ENCODE results near the gene SELENBP1. TPM values are rescaled to one million over a fixed set of nuclear protein-coding genes. Genes with fewer than 3 reads are reported as not detected.

The SELENBP1 gene
- total and polyA plus RNA-seq, 2 of the 13 experiments (the other 11 are each of a cell fraction or from before 2014, with no cell fraction given): 27.8 to 29.0 TPM

DNA sequence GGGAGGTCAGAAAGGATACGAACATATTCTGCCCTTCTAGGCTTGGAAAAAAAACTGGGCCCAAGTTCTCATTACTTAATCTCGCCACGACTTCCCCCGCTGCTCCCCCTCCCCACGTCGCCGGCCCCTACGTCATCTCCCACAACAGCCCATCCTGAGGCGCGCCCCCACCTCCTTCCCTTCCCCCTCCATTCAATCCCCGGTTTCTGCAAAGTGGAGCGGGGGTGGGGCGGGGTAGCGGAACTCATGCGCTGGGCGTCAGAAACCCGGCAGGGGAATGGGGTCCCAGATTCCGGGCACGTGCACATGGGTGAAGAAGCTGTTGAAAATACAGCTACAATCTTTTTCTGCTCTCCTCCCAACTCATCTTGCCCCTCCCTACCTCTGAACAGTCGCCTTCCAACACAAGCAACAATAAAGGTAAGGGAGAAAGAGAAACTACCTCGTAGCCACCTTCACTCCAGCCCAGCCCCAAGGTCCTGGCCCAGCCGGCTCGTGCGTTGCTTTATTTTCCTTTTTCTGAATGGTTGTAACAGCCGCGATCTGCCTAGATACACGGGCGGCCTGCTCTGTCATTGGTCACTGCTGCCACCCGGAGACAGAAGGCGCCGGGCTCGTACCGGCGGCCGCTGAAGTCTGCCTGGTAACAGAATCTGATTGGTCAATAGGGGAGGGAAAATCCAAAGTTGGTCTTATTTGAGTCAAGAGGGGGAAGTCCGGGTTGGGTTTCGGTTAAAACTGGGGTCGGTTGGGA is 25.6 kb downstream of the SELENBP1 start, which contains the start of gene RFX5 (continued):
- no peak for TF ChIP-seq HOXA5 (CRISPR knock-in tag; IDR thresholded peaks at IDR 0.05)
- peak; percentile 95 for TF ChIP-seq HNRNPL (IDR thresholded peaks at IDR 0.05; ENCODE audit: low read depth, low read length)
- TF ChIP-seq, protein P1, sequence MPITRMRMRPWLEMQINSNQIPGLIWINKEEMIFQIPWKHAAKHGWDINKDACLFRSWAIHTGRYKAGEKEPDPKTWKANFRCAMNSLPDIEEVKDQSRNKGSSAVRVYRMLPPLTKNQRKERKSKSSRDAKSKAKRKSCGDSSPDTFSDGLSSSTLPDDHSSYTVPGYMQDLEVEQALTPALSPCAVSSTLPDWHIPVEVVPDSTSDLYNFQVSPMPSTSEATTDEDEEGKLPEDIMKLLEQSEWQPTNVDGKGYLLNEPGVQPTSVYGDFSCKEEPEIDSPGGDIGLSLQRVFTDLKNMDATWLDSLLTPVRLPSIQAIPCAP (CRISPR knock-in tag; IDR thresholded peaks at IDR 0.05; ENCODE audit: low read depth): no peak
- no peak for TF ChIP-seq ZNF326 (CRISPR knock-in tag; IDR thresholded peaks at IDR 0.05; ENCODE audit: borderline replicate concordance)
- TF ChIP-seq CEBPG (CRISPR knock-in tag; IDR thresholded peaks at IDR 0.05): no peak
- no peak for TF ChIP-seq ZMAT3 (CRISPR knock-in tag; conservative IDR thresholded peaks at IDR 0.05)
- no peak for TF ChIP-seq ZNF280B (CRISPR knock-in tag; IDR thresholded peaks at IDR 0.05; ENCODE audit: borderline replicate concordance)
- no peak for TF ChIP-seq AHR (CRISPR knock-in tag; IDR thresholded peaks at IDR 0.05)
- TF ChIP-seq ZFX (CRISPR knock-in tag; IDR thresholded peaks at IDR 0.05; ENCODE audit: low read depth): peak; percentile 29; the same call in 1 of the 2 replicates
- no peak for TF ChIP-seq CREBL2 (CRISPR knock-in tag; IDR thresholded peaks at IDR 0.05; ENCODE audit: borderline replicate concordance)
- TF ChIP-seq, protein P2, sequence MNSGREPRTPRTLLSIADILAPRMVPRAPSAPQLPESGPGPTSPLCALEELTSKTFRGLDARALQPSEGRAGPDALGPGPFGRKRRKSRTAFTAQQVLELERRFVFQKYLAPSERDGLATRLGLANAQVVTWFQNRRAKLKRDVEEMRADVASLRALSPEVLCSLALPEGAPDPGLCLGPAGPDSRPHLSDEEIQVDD (CRISPR knock-in tag; IDR thresholded peaks at IDR 0.05; ENCODE audit: borderline replicate concordance): no peak
- no peak for TF ChIP-seq KLF6 (CRISPR knock-in tag; IDR thresholded peaks at IDR 0.05)
- TF ChIP-seq NFYB (CRISPR knock-in tag; IDR thresholded peaks at IDR 0.05): peak; percentile 91
- TF ChIP-seq FOSL1 (CRISPR knock-in tag; IDR thresholded peaks at IDR 0.05; ENCODE audit: borderline replicate concordance): no peak
- TF ChIP-seq HOXD1 (CRISPR knock-in tag; IDR thresholded peaks at IDR 0.05): no peak
- TF ChIP-seq ARID4A (CRISPR knock-in tag; IDR thresholded peaks at IDR 0.05; ENCODE audit: borderline replicate concordance): peak; percentile 73; the same call in 1 of the 2 replicates
- no peak for TF ChIP-seq ZNF329 (CRISPR knock-in tag; IDR thresholded peaks at IDR 0.05; ENCODE audit: low read depth)
- TF ChIP-seq MZF1 (CRISPR knock-in tag; IDR thresholded peaks at IDR 0.05; ENCODE audit: borderline replicate concordance): no peak
- TF ChIP-seq SMC3 (IDR thresholded peaks at IDR 0.05; ENCODE audit: low read length): no peak
- no peak; the same call in 1 of the 2 replicates for TF ChIP-seq SP2 (CRISPR knock-in tag; IDR thresholded peaks at IDR 0.05)
- TF ChIP-seq ISL2 (CRISPR knock-in tag; IDR thresholded peaks at IDR 0.05): no peak
- peak; percentile 59; the same call in 1 of the 2 replicates for TF ChIP-seq NCOR1 (IDR thresholded peaks at IDR 0.05; ENCODE audit: borderline replicate concordance, low read length)
- TF ChIP-seq ZNF790 (CRISPR knock-in tag; IDR thresholded peaks at IDR 0.05; ENCODE audit: borderline replicate concordance): no peak
